Left ventricle myocardium inferior (tissue), 1 donor: ENCODE measurements around the gene MYCBPAP. TPM values are rescaled to one million over a fixed set of nuclear protein-coding genes. Genes with fewer than 3 reads are reported as not detected.

Experiments used
- DNase-seq: peaks from one replicate; pipeline ENCODE4 v3.0.0-alpha.2; 2020
- H3K27ac ChIP-seq: fragments of 200-600 bp; replicated peaks from 2 replicates; pipeline ENCODE4 v1.8.0; 2021
- H3K27me3 ChIP-seq: fragments of 200-600 bp; 2 replicates; pipeline ENCODE4 v1.8.0; 2021; ENCODE audit warnings: low read depth
- H3K36me3 ChIP-seq: fragments of 200-600 bp; 2 replicates; pipeline ENCODE4 v1.8.0; 2021
- H3K4me1 ChIP-seq: fragments of 200-600 bp; 2 replicates; pipeline ENCODE4 v1.8.0; 2021
- H3K4me3 ChIP-seq: fragments of 200-600 bp; 2 replicates; pipeline ENCODE4 v1.8.0; 2021; ENCODE audit warnings: mild to moderate bottlenecking, moderate library complexity
- H3K9me3 ChIP-seq: fragments of 200-600 bp; replicated peaks from 2 replicates; pipeline ENCODE4 v1.8.0; 2021
- intact Hi-C: fragments of 100-400 bp; cut with micrococcal nuclease; formaldehyde crosslinking; loops from one replicate; pipeline ENCODE4 v1.11.0; 2022
- total RNA-seq: library from RNA; stranded (reverse); fragmentation: NEBNext Ultra II Directional; extraction: Animal tissue kit (Norgen Biotek cat#: 25700); gene quantifications from one replicate; pipeline ENCODE4 v1.2.1, GENCODE V29; 2021
- TF ChIP-seq, protein P1 (sequence below): fragments of 200-600 bp; IDR thresholded peaks from 2 replicates; pipeline ENCODE4 v1.8.0; 2021; ENCODE audit warnings: antibody characterized with exemption, mild to moderate bottlenecking, borderline replicate concordance
- donor health status: DM: no; HTN: yes; CAD: no; lungs with severe emphysema.

MYCBPAP gene
- total RNA-seq, 1 donor from 2014 or later = 0.82 TPM

GRCh38 chr17:50575581-50576210 lies 67.5 kb downstream of the MYCBPAP start:
- intact Hi-C loops = no loop called here
- DNase-seq = no peak

DNA sequence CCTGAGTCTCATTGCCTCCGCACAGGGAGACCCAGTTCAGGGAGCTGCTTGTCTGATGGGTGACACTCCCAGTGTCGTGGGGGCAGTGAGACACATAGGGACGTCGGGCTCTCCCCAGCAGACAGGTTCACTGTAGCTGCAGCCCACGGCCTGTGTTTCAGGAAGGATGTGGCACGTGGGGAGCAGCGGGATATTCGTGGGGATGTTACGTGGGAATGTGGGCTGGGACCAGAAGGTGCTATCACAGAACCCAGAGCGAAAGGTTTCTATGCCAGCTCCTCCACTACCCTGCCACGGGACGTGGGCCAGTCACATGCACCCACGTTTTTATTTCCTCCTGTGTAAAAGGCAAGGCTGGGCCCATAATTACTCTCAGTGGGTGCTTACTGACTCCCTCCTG lies 68.6 kb downstream of the MYCBPAP start:
- intact Hi-C loops = no loop called here
- DNase-seq = no peak
- Histone ChIP-seq H3K27me3 (peaks cover 13% of the 10 kb centered on the region), H3K9me3 (no peaks in the 10 kb centered on the region), H3K36me3 (no peaks in the 10 kb centered on the region), H3K4me1 (peaks cover 1% of the 10 kb centered on the region), H3K27ac (no peak overlapping the region), H3K4me3 (no peak overlapping the region)
- TF ChIP-seq, protein P1, sequence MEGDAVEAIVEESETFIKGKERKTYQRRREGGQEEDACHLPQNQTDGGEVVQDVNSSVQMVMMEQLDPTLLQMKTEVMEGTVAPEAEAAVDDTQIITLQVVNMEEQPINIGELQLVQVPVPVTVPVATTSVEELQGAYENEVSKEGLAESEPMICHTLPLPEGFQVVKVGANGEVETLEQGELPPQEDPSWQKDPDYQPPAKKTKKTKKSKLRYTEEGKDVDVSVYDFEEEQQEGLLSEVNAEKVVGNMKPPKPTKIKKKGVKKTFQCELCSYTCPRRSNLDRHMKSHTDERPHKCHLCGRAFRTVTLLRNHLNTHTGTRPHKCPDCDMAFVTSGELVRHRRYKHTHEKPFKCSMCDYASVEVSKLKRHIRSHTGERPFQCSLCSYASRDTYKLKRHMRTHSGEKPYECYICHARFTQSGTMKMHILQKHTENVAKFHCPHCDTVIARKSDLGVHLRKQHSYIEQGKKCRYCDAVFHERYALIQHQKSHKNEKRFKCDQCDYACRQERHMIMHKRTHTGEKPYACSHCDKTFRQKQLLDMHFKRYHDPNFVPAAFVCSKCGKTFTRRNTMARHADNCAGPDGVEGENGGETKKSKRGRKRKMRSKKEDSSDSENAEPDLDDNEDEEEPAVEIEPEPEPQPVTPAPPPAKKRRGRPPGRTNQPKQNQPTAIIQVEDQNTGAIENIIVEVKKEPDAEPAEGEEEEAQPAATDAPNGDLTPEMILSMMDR = no peak

More at GRCh38 chr17:50575581-50576210, 67.5 kb downstream of the MYCBPAP start:
- H3K9me3 ChIP-seq = no peaks in the 10 kb centered on the region
- H3K27ac ChIP-seq = no peak overlapping the region
- peaks cover 13% of the 10 kb centered on the region for H3K27me3 ChIP-seq
- no peaks in the 10 kb centered on the region for H3K36me3 ChIP-seq
- H3K4me1 ChIP-seq = no peaks in the 10 kb centered on the region
- TF ChIP-seq, protein P1 = no peak
- H3K4me3 ChIP-seq = no peak overlapping the region

GRCh38 chr17:50577451-50577954 lies 69.3 kb downstream of the MYCBPAP start:
- Histone ChIP-seq H3K27ac (no peak overlapping the region), H3K9me3 (no peaks in the 10 kb centered on the region), H3K4me1 (peaks cover 7% of the 10 kb centered on the region), H3K4me3 (no peak overlapping the region), H3K27me3 (peaks cover 11% of the 10 kb centered on the region), H3K36me3 (no peaks in the 10 kb centered on the region)
- no peak for DNase-seq
- intact Hi-C loops = no loop called here
- TF ChIP-seq, protein P1 = no peak

GRCh38 chr17:50578173-50578572 lies 69.9 kb downstream of the MYCBPAP start:
- intact Hi-C loops = no loop called here
- DNase-seq = no peak
- H3K36me3 ChIP-seq = no peaks in the 10 kb centered on the region
- peaks cover 14% of the 10 kb centered on the region for H3K4me1 ChIP-seq
- H3K27me3 ChIP-seq = peaks cover 9% of the 10 kb centered on the region
- H3K9me3 ChIP-seq = no peaks in the 10 kb centered on the region
- no peak overlapping the region for H3K27ac ChIP-seq
- H3K4me3 ChIP-seq = no peak overlapping the region
- TF ChIP-seq, protein P1 = no peak

DNA sequence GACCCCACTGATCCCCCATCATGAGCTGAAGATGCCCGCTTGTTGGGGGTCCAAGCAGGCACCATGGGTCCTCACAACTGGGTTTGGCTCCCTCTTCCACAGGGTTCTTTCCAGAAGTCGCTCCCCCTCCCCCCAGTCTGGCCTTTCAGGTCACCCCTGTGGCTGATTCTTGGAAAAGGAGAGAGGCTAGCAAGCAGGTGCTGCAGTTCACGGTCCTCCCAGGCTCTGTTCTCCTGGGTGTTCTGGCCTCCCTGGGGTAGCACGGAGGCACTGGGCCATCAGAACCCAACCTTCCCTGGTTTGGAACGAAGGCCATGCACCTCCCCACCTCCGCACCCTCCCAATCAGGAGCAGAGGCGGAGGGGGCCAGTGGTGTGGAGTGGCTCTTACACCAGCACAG lies 71.2 kb downstream of the MYCBPAP start:
- Histone ChIP-seq H3K4me3 (no peak overlapping the region), H3K27ac (no peak overlapping the region), H3K4me1 (peaks cover 25% of the 10 kb centered on the region), H3K36me3 (no peaks in the 10 kb centered on the region), H3K27me3 (peaks cover 9% of the 10 kb centered on the region), H3K9me3 (no peaks in the 10 kb centered on the region)
- intact Hi-C loops = no loop called here
- TF ChIP-seq, protein P1 = no peak
- no peak for DNase-seq
